Memory B cell (primary cell): ENCODE data around the gene ST7.

ENCODE experiments used
- ATAC-seq: fragments of 150-1000 bp; cut with Tn5 transposase; 2 replicates; pipeline ENCODE4 v1.10.0; 2021; ENCODE audit warnings: low read depth, mild to moderate bottlenecking, moderate library complexity
- DNase-seq, 2 donors: peaks; one replicate each; pipeline ENCODE4 v3.0.0; 2022; ENCODE audit warnings: low spot score in 2 of 2
- H3K27ac Mint-ChIP-seq: one replicate; pipeline ENCODE4 v1.8.0; 2022; ENCODE audit warnings: mild to moderate bottlenecking, moderate library complexity, mixed read lengths
- H3K27me3 Mint-ChIP-seq: one replicate; pipeline ENCODE4 v1.8.0; 2022; ENCODE audit warnings: mixed read lengths
- H3K36me3 Mint-ChIP-seq: one replicate; pipeline ENCODE4 v1.8.0; 2022; ENCODE audit warnings: mild to moderate bottlenecking, mixed read lengths
- H3K4me1 Mint-ChIP-seq: one replicate; pipeline ENCODE4 v1.8.0; 2022; ENCODE audit warnings: mixed read lengths
- H3K4me3 Mint-ChIP-seq: one replicate; pipeline ENCODE4 v1.8.0; 2022; ENCODE audit warnings: mild to moderate bottlenecking, moderate library complexity, mixed read lengths
- H3K9me3 Mint-ChIP-seq: one replicate; pipeline ENCODE4 v1.8.0; 2022; ENCODE audit warnings: mixed read lengths

The ST7 gene

DNA sequence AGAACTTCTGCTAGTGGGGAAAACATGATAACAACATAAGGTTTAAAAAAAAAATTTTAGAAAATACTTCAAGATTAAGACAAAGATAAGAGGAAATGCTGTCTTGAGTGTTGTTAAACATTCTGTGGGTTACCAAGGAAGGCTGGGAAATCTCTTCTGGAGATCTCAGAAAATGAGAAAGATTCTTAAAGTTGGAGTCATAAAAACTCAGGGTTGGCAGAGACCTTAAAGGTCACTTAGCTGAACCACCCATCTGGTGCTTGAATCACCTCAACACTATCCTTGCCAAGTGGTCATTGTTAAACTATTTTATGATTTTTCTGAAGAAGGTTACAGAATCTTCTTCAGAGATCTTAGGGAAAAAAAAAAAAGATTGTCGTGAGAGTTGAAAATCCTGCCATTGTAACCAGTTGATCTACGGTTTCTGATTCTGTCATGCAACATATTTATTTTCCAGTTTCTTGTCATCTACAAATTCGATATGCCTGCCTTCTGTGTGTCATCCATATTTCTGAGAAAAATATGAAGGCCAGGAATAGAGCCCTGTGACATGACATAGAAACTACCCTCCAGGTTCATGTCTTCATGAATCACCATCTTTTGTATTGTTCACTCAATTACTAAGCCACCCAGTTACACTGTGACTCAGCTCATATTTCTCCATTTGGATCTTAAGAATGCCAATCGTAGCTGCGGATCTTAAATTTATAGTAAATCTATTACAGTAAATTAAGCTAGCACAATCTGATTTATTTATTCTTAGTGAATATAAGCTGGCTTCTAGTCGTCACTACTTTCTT, 179.2 kb downstream of the ST7 start:
- ATAC-seq: no peak
- Mint-ChIP-seq H3K27me3 (no peaks in the 10 kb centered on the region), H3K27ac (no peak overlapping the region), H3K4me1 (peaks cover 10% of the 10 kb centered on the region), H3K4me3 (no peak overlapping the region), H3K36me3 (peaks cover 7% of the 10 kb centered on the region), H3K9me3 (no peaks in the 10 kb centered on the region)
- no peak for DNase-seq

DNA sequence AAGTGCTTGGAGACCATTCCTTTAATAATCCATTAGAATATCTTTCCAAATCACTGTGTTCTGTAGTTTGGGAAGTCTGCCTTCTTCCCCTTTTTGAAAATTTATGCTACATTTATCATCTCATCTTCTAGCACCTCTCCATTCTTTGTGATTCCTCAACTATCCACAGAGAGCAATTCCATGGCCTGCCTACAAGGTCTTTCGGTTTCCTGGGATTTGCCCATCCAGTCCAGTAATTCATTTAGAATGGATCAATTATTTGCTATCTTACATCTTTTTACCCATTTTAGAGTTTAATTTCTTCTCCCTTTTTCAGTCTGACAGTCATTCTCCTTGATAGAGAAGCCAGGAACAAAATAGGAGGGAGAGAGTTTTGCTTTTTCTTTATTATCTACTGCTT, 179.8 kb downstream of the ST7 start:
- peaks cover 10% of the 10 kb centered on the region for H3K4me1 Mint-ChIP-seq
- DNase-seq (no peak), ATAC-seq (no peak)
- peaks cover 7% of the 10 kb centered on the region for H3K36me3 Mint-ChIP-seq
- H3K4me3 Mint-ChIP-seq: no peak overlapping the region
- no peak overlapping the region for H3K27ac Mint-ChIP-seq
- H3K27me3 Mint-ChIP-seq: no peaks in the 10 kb centered on the region
- no peaks in the 10 kb centered on the region for H3K9me3 Mint-ChIP-seq

DNA sequence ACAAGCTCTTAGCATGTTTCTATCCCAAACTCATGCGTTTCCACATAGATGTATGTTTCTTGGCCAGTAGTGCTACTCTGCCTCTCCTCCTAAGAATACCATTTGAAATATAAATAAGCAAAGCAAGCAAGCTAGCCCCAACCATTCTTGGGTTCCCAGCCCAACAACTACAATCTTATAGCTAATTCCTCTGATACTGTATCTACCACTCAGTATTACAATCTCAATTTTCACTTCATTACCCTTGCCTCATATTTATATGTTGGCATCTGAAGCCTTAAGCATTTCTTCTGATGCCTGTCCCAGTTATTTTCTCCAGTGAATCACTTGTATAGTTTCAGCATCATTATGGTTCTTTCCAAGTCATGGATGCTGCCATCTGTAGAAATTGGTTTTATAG, 181.1 kb downstream of the ST7 start:
- peaks cover 9% of the 10 kb centered on the region for H3K36me3 Mint-ChIP-seq
- no peak for ATAC-seq
- H3K27ac Mint-ChIP-seq: no peak overlapping the region
- peaks cover 10% of the 10 kb centered on the region for H3K4me1 Mint-ChIP-seq
- no peak for DNase-seq
- H3K27me3 Mint-ChIP-seq: no peaks in the 10 kb centered on the region
- no peak overlapping the region for H3K4me3 Mint-ChIP-seq
- H3K9me3 Mint-ChIP-seq: no peaks in the 10 kb centered on the region

DNA sequence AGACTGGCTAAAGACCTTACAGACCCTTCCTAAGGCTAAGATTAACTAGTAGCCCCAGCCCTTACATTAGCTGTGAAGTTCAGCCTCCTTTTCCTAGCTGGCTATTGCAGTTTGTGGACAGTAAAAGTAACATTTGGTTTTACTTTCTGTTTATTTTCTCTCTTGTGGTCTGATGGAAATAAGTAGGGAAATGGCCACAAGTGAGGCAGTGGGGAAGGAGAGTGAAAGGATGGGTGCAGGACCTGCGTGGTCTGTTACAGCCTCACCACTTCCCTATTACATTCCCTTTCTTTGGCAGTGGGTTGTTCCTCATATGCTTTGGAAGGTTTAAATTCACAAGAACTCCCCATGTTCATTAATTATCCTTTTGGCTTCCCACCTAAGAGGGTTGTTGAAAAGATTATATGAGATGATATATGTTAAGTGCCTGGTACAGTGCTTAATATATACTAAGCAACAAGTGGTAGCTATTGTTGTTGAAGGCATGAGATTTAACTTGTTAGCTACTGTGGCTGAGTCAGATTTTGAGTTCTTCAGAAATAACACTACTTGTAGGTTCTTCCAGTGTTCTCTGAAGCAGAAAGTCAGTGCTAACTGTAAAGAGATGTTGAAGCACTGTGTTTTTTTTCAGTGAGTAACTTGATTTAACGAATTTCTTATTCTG, 181.7 kb downstream of the ST7 start:
- H3K27me3 Mint-ChIP-seq: no peaks in the 10 kb centered on the region
- no peaks in the 10 kb centered on the region for H3K9me3 Mint-ChIP-seq
- H3K27ac Mint-ChIP-seq: no peak overlapping the region
- H3K4me3 Mint-ChIP-seq: no peak overlapping the region
- peaks cover 9% of the 10 kb centered on the region for H3K36me3 Mint-ChIP-seq
- ATAC-seq (no peak), DNase-seq (no peak)
- H3K4me1 Mint-ChIP-seq: peaks cover 10% of the 10 kb centered on the region

DNA sequence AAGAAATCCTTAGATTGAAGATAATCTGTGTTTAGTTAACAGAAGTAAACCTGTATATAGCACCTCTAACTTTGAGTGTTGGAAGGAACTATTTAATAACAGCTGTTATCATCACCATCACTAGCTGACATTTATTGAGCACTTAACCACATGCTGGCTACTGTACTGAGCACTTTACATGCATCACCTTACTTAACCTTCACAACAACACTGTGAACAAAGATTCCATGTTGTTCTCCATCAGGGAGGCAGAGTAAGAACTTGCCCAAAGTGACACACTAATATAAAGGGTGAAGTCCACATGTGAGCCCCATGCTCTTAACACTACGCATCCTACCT, 182.2 kb downstream of the ST7 start:
- Mint-ChIP-seq H3K27me3 (no peaks in the 10 kb centered on the region), H3K36me3 (peaks cover 11% of the 10 kb centered on the region), H3K4me3 (no peak overlapping the region), H3K9me3 (no peaks in the 10 kb centered on the region), H3K4me1 (peaks cover 10% of the 10 kb centered on the region), H3K27ac (no peak overlapping the region)
- DNase-seq: no peak
- no peak for ATAC-seq

DNA sequence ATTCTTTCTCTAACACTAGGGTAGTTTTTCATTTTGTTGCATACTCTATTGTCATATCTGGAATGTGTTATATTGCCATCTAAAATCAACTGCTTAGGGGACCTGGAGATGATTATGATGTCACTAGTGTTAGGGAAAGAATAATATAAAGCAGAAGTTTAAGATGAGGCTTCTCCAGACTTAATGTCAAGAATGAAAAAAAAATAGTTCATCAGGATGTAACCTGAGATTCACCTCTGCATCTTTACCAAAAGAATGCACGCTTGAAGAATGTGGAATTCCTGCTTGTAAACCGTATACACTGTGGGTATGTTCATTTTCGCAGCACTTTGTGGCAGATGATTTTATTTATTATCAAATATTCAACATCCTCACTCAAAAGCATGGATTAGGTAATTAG, 184.6 kb downstream of the ST7 start:
- Mint-ChIP-seq H3K27ac (no peak overlapping the region), H3K36me3 (peaks cover 16% of the 10 kb centered on the region), H3K9me3 (no peaks in the 10 kb centered on the region), H3K4me3 (no peak overlapping the region), H3K4me1 (peaks cover 10% of the 10 kb centered on the region), H3K27me3 (no peaks in the 10 kb centered on the region)
- ATAC-seq (no peak), DNase-seq (no peak)

DNA sequence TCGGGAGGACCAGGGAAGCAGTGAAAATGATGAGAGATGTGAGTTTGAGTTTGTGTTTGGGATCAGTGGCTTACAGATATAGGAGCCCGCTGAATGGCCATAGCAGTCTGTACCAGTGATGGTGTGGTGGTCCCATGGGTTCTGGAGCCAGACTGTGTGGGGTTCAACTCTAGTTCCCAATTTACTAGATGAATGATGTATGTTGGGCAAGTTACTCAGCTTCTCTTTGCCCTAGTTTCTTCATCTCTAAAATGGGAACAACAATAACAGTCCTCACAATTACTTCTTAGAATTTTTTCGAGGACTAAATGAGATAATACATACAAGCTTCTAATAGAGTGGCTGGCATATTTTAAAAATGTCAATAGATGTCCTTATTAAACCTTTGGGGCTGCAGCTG, 185.2 kb downstream of the ST7 start:
- DNase-seq (no peak), ATAC-seq (no peak)
- Mint-ChIP-seq H3K9me3 (no peaks in the 10 kb centered on the region), H3K27ac (no peak overlapping the region), H3K4me1 (peaks cover 10% of the 10 kb centered on the region), H3K27me3 (no peaks in the 10 kb centered on the region), H3K36me3 (peaks cover 20% of the 10 kb centered on the region), H3K4me3 (no peak overlapping the region)

DNA sequence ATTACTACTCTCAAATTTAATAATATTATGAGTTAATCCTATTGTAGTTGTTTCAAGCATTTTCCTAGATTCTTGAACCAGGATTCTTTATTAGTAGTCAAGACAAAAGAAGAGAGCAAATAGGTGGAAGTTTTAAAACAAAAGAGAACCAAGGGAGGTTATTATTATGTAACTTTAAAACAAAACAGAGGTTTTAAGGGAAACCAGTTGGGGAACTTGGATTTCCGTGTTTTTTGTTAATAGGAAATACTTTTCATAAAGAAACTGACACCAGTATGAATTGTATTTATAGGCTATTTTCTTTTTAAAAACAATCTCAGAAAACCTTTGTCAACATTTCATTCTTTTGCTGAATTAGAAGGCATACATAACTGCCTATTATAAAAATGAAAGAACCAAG, 185.7 kb downstream of the ST7 start:
- DNase-seq (no peak), ATAC-seq (no peak)
- H3K27me3 Mint-ChIP-seq: no peaks in the 10 kb centered on the region
- no peaks in the 10 kb centered on the region for H3K9me3 Mint-ChIP-seq
- H3K4me3 Mint-ChIP-seq: no peak overlapping the region
- no peak overlapping the region for H3K27ac Mint-ChIP-seq
- H3K36me3 Mint-ChIP-seq: peaks cover 20% of the 10 kb centered on the region
- peaks cover 10% of the 10 kb centered on the region for H3K4me1 Mint-ChIP-seq

DNA sequence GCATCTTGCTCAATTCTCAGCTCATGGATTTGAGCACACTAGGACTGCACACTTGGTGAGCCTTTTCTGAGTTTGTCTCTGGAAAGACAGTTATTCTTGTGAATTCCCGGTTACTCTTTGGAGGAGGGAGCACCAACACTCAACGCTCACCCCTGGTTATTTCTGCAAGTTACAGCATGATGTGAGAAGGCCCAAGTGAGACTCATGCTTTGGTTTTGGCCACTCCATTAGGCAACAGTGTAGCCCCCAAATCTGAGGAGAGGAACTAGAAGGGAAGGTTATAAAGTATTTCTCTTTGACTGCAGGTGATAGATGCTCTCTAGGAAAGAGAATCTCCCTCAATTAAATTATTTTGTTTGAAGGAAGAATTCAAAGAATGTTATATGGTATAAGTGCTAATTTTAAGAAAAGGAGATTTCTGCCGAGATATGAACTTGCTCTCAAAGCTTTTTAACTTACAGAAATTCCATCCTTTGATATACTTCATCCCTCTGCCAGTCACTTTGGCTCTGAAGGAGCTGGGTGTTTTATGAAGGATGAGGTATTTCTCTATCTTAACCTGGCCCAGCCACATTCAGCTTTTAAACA, 186.2 kb downstream of the ST7 start:
- DNase-seq: no peak
- Mint-ChIP-seq H3K36me3 (peaks cover 16% of the 10 kb centered on the region), H3K9me3 (no peaks in the 10 kb centered on the region), H3K27me3 (no peaks in the 10 kb centered on the region), H3K4me3 (no peak overlapping the region), H3K4me1 (peaks cover 7% of the 10 kb centered on the region), H3K27ac (no peak overlapping the region)
- ATAC-seq: no peak

DNA sequence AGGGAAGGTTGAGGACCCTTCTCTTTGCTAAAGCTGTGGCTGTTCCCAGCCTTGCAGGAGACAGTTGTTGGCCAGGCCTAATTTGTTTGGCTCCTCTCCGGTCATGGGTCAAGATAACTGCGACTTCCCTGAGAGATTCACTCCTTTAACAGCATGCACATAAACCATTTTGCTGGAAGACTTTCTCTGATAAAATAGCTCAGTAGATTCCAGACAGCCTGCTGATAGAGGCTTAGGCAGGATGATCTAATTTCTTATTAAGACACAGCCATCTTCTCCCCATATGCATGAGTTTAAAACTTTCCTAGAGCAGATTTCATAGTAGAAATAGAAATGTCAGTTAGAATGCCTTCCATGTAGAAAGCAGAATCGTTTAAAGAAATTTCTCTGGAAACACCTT, 187.6 kb downstream of the ST7 start:
- H3K9me3 Mint-ChIP-seq: no peaks in the 10 kb centered on the region
- no peaks in the 10 kb centered on the region for H3K4me1 Mint-ChIP-seq
- no peak for DNase-seq
- H3K36me3 Mint-ChIP-seq: peaks cover 13% of the 10 kb centered on the region
- H3K27me3 Mint-ChIP-seq: no peaks in the 10 kb centered on the region
- H3K4me3 Mint-ChIP-seq: no peak overlapping the region
- no peak for ATAC-seq
- H3K27ac Mint-ChIP-seq: no peak overlapping the region

DNA sequence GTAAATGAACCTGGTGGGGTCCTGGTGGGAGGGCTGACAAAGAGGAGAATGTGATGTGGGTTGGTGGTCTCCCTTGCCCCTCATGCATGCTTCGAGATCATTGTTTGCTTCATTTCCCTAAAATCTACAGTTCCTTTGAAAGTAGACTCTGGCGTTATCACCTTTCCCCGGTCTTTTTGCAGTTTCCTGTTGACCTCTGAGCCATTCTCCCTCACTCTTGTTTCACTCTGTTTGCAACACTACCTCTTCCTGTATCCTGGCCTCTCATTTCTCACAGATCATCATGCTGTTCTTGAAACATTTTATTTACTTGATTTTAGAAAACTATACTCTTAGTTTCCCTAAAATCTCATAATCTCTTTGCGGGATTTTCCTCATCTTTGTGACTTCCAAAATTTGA, 189.8 kb downstream of the ST7 start:
- Mint-ChIP-seq H3K36me3 (peaks cover 13% of the 10 kb centered on the region), H3K4me1 (peaks cover 2% of the 10 kb centered on the region)
- no peak for ATAC-seq

DNA sequence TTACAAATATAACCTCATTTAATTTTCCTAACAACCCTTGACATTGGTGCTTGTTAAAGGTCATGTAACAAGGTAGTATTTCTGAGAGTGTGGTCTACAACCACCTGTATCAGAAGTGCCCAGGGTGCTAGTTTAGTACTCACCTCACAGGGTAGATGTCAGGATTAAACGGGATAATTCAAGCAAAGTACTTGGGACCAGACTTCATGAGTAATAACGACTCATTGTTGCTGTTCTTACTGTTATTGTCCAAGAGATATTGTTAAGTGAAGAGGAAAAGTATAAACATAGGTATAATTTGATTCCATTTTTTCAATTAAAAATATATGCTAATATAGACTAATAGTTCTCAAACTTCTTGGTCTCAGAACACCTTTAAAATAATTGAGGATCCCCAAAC, 190.3 kb downstream of the ST7 start:
- Mint-ChIP-seq H3K27ac (no peak overlapping the region), H3K4me1 (peaks cover 2% of the 10 kb centered on the region), H3K27me3 (no peaks in the 10 kb centered on the region), H3K36me3 (peaks cover 11% of the 10 kb centered on the region), H3K9me3 (no peaks in the 10 kb centered on the region), H3K4me3 (no peak overlapping the region)
- DNase-seq (no peak), ATAC-seq (no peak)

More for the DNA sequence above, 189.8 kb downstream of the ST7 start:
- DNase-seq: no peak
- Mint-ChIP-seq H3K4me3 (no peak overlapping the region), H3K27me3 (no peaks in the 10 kb centered on the region), H3K9me3 (no peaks in the 10 kb centered on the region), H3K27ac (no peak overlapping the region)

DNA sequence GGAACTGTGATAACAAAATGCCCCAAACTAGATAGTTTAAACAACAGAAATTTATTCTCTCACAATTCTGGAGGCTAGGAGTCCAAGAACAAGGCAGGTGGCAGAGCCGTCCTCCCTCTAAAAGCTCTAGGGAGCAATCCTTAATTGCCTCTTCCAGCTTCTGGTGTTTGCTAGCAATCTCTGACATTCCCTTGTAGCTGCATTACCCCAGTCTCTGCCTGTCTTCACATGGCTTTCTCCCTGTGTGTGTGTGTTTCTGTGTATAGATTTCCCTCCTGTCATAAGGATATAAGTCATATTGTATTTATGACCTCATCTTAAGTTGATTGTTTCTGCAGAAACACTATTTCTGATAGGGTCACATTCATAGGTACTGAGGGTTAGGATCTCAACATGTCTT, 192.0 kb downstream of the ST7 start:
- Mint-ChIP-seq H3K9me3 (no peaks in the 10 kb centered on the region), H3K27ac (no peak overlapping the region), H3K4me1 (peaks cover 2% of the 10 kb centered on the region), H3K4me3 (no peak overlapping the region), H3K27me3 (no peaks in the 10 kb centered on the region), H3K36me3 (peaks cover 11% of the 10 kb centered on the region)
- DNase-seq (no peak), ATAC-seq (no peak)

DNA sequence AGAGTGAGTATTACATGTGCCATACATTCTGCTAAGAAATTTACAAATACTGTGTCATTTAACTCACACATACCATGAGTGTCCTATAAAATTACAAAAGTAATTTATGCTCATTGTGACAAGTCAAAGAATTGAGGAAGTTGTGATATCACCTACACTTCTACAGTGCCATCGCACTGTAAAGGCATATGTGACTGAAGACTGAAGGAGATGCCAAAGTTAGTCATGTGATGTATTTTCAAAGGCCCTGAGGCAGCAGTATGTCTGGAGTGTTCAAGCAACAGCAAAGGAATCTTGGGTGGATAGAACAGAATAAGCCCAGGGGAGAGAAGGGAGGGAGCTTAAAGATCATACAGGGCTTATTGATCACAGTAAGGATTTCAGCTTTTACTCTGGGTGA, 192.8 kb downstream of the ST7 start:
- Mint-ChIP-seq H3K36me3 (peaks cover 14% of the 10 kb centered on the region), H3K27ac (no peak overlapping the region), H3K4me3 (no peak overlapping the region), H3K4me1 (peaks cover 2% of the 10 kb centered on the region), H3K9me3 (no peaks in the 10 kb centered on the region), H3K27me3 (no peaks in the 10 kb centered on the region)
- peak; percentile 26 for ATAC-seq
- no peak for DNase-seq

DNA sequence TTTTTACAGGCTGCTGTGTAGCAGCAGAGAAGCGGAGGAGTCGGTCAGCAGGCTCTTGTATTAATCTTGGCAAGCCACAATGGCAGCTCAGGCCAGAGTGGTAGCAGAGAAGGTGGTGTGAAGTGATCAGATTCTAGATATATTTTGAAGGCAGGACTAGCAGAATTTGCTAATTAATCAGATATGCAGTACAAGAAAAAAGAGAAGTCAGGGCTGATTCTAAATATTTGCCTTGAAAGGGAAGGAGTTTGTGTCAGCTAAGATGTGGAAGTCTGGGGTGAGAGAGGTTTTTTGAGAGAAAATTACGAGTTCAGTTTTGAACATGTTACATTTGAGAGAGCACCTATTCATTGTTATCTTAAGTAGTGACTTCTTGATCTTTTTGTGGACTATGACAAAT, 193.2 kb downstream of the ST7 start:
- Mint-ChIP-seq H3K27ac (no peak overlapping the region), H3K9me3 (no peaks in the 10 kb centered on the region), H3K4me1 (peaks cover 2% of the 10 kb centered on the region), H3K4me3 (no peak overlapping the region), H3K36me3 (peaks cover 15% of the 10 kb centered on the region), H3K27me3 (no peaks in the 10 kb centered on the region)
- DNase-seq (no peak), ATAC-seq (no peak)
